Breast epithelium (tissue), 4 donors: ENCODE data around the gene NOP56. TPM values are rescaled to one million over a fixed set of nuclear protein-coding genes. Genes with fewer than 3 reads are reported as not detected.

Experiments used
- DNase-seq, 2 donors: peaks; one replicate each; pipeline ENCODE4 v3.0.0-alpha.2; 2019; ENCODE audit warnings: low spot score in 2 of 2
- H3K27ac ChIP-seq, 2 donors: fragments of 200-600 bp; sonication (generic) in 1 of 2; one replicate each; pipeline ENCODE4 v1.5.1; 2016 to 2019; ENCODE audit warnings: mild to moderate bottlenecking in 1 of 2
- H3K27me3 ChIP-seq, 2 donors: fragments of 200-600 bp; sonication (generic) in 1 of 2; one replicate each; pipeline versions ENCODE4 v1.5.1 to v1.6.0; 2017 to 2019; ENCODE audit warnings: control low read depth in 1 of 2, mild to moderate bottlenecking in 1 of 2
- H3K36me3 ChIP-seq: fragments of 200-600 bp; one replicate; pipeline ENCODE4 v1.5.1; 2019
- H3K4me1 ChIP-seq, 2 donors: fragments of 200-600 bp; sonication (generic); one replicate each; pipeline ENCODE4 v1.5.1; 2016 to 2019; ENCODE audit warnings: control low read depth in 1 of 2
- H3K4me3 ChIP-seq, 3 donors: fragments of 200-600 bp; sonication (generic); 1 replicate in 2 of 3; 2 replicates in 1 of 3; pipeline ENCODE4 v1.5.1; 2016 to 2019; ENCODE audit warnings: mild to moderate bottlenecking in 3 of 3, moderate library complexity in 2 of 3
- H3K9me3 ChIP-seq, 2 donors: fragments of 200-600 bp; sonication (generic) in 1 of 2; one replicate each; pipeline ENCODE4 v1.5.1; 2016 to 2019; ENCODE audit warnings: control low read depth in 1 of 2
- CTCF ChIP-seq, 3 donors: fragments of 450-650 bp; IDR thresholded peaks; one replicate each; pipeline ENCODE4 v1.5.1; 2016 to 2017; ENCODE audit warnings: antibody characterized with exemption in 3 of 3, mild to moderate bottlenecking in 3 of 3, moderate library complexity in 3 of 3
- POLR2A ChIP-seq: fragments of 450-650 bp; IDR thresholded peaks from one replicate; pipeline ENCODE4 v1.6.1; 2016; ENCODE audit warnings: antibody characterized with exemption, mild to moderate bottlenecking, moderate library complexity
- POLR2AphosphoS5 ChIP-seq, 3 donors: sonication (generic); formaldehyde crosslinking; IDR thresholded peaks; one replicate each; pipeline ENCODE4 v1.6.1; 2017; ENCODE audit warnings: antibody characterized with exemption in 3 of 3
- intact Hi-C: fragments of 100-400 bp; cut with DNase I; formaldehyde crosslinking; loops from one replicate; pipeline ENCODE4 v1.15.1; 2023; ENCODE audit warnings: low total_unique reads
- total RNA-seq, 3 donors: library from RNA; depleted of rRNA; stranded (reverse); fragments of >200 nt; gene quantifications; one replicate each; pipeline ENCODE4 v1.1.0, GENCODE V29; 2016

NOP56 gene
- total RNA-seq, 3 donors from 2014 or later, result 77.1 to 137 (median 94.8) TPM

- H3K4me1 ChIP-seq, result no peaks in the 10 kb centered on the region
- H3K4me3 ChIP-seq, result no peak overlapping the region
- peak overlapping the region; percentile 42 to 76 for H3K27ac ChIP-seq
- DNase-seq, result no peak
- H3K9me3 ChIP-seq, result peaks cover 6 to 14% of the 10 kb centered on the region in 2 donors
- no peak for TF ChIP-seq CTCF (IDR thresholded peaks at IDR 0.05)
- TF ChIP-seq POLR2A, result no peak
- no peak for TF ChIP-seq POLR2AphosphoS5 (IDR thresholded peaks at IDR 0.05)
- H3K36me3 ChIP-seq, result no peaks in the 10 kb centered on the region
- H3K27me3 ChIP-seq, result no peaks in the 10 kb centered on the region
- intact Hi-C loops, result no loop called here
Measured at GRCh38 chr20:2625062-2625461, 27.4 kb upstream of the NOP56 start.

- Histone ChIP-seq H3K4me1 (no peaks in the 10 kb centered on the region), H3K36me3 (no peaks in the 10 kb centered on the region), H3K27me3 (no peaks in the 10 kb centered on the region), H3K9me3 (peaks cover 6 to 14% of the 10 kb centered on the region in 2 donors), H3K4me3 (no peak overlapping the region), H3K27ac (peak overlapping the region in 1 of 2 donors; percentile 0)
- intact Hi-C loops, result no loop called here
- TF ChIP-seq POLR2AphosphoS5 (IDR thresholded peaks at IDR 0.05) (peak in 1 of 3 donors; percentile 28), POLR2A (no peak), CTCF (IDR thresholded peaks at IDR 0.05) (no peak)
- DNase-seq, result no peak
Measured at GRCh38 chr20:2626853-2627541, 25.4 kb upstream of the NOP56 start.

GRCh38 chr20:2631228-2631627 is 21.2 kb upstream of the NOP56 start:
- TF ChIP-seq CTCF (IDR thresholded peaks at IDR 0.05) (no peak), POLR2AphosphoS5 (IDR thresholded peaks at IDR 0.05) (no peak)

GRCh38 chr20:2633381-2633780 is 19.1 kb upstream of the NOP56 start:
- no peaks in the 10 kb centered on the region for H3K9me3 ChIP-seq
- no peaks in the 10 kb centered on the region for H3K4me1 ChIP-seq
- no peak overlapping the region for H3K4me3 ChIP-seq
- intact Hi-C loops, result no loop called here
- no peak for DNase-seq
- no peaks in the 10 kb centered on the region for H3K27me3 ChIP-seq
- H3K36me3 ChIP-seq, result no peaks in the 10 kb centered on the region
- TF ChIP-seq POLR2A (no peak), CTCF (IDR thresholded peaks at IDR 0.05) (no peak), POLR2AphosphoS5 (IDR thresholded peaks at IDR 0.05) (no peak)
- H3K27ac ChIP-seq, result no peak overlapping the region

More at GRCh38 chr20:2631228-2631627, 21.2 kb upstream of the NOP56 start:
- Histone ChIP-seq H3K27ac (no peak overlapping the region), H3K9me3 (peaks cover 4 to 9% of the 10 kb centered on the region in 2 donors), H3K4me1 (no peaks in the 10 kb centered on the region), H3K4me3 (no peak overlapping the region), H3K27me3 (no peaks in the 10 kb centered on the region), H3K36me3 (no peaks in the 10 kb centered on the region)
- DNase-seq, result no peak
- intact Hi-C loops, result no loop called here

GRCh38 chr20:2637246-2637645 is 15.2 kb upstream of the NOP56 start:
- no peak for TF ChIP-seq POLR2A
- TF ChIP-seq POLR2AphosphoS5 (IDR thresholded peaks at IDR 0.05), result no peak
- TF ChIP-seq CTCF (IDR thresholded peaks at IDR 0.05), result no peak

More at GRCh38 chr20:2637246-2637645, 15.2 kb upstream of the NOP56 start:
- DNase-seq, result no peak
- intact Hi-C loops, result no loop called here
- no peaks in the 10 kb centered on the region for H3K9me3 ChIP-seq
- no peak overlapping the region for H3K4me3 ChIP-seq
- H3K27ac ChIP-seq, result no peak overlapping the region
- H3K27me3 ChIP-seq, result no peaks in the 10 kb centered on the region
- no peaks in the 10 kb centered on the region for H3K4me1 ChIP-seq
- no peaks in the 10 kb centered on the region for H3K36me3 ChIP-seq
